GM12873 (cell line): ENCODE data around the gene KIFC3.

ENCODE experiments used
- TF ChIP-seq, protein P1 (sequence below): IDR thresholded peaks from 2 replicates; pipeline ENCODE4 v1.5.1; 2012; ENCODE audit warnings: low read depth, mild to moderate bottlenecking, moderate library complexity, low read length, control low read depth; ENCODE audit not compliant: insufficient read depth; ENCODE audit errors: missing control alignments

KIFC3 gene, protein sequence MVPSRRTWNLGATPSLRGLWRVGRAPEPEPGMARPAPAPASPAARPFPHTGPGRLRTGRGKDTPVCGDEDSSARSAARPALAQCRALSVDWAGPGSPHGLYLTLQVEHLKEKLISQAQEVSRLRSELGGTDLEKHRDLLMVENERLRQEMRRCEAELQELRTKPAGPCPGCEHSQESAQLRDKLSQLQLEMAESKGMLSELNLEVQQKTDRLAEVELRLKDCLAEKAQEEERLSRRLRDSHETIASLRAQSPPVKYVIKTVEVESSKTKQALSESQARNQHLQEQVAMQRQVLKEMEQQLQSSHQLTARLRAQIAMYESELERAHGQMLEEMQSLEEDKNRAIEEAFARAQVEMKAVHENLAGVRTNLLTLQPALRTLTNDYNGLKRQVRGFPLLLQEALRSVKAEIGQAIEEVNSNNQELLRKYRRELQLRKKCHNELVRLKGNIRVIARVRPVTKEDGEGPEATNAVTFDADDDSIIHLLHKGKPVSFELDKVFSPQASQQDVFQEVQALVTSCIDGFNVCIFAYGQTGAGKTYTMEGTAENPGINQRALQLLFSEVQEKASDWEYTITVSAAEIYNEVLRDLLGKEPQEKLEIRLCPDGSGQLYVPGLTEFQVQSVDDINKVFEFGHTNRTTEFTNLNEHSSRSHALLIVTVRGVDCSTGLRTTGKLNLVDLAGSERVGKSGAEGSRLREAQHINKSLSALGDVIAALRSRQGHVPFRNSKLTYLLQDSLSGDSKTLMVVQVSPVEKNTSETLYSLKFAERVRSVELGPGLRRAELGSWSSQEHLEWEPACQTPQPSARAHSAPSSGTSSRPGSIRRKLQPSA

GRCh38 chr16:57802341-57803133, at the start of gene KIFC3:
KIFC3 (minus strand) TSS chr16:57802491; CDS start chr16:57798243, 4,248 bp downstream.
- TF ChIP-seq, protein P1, sequence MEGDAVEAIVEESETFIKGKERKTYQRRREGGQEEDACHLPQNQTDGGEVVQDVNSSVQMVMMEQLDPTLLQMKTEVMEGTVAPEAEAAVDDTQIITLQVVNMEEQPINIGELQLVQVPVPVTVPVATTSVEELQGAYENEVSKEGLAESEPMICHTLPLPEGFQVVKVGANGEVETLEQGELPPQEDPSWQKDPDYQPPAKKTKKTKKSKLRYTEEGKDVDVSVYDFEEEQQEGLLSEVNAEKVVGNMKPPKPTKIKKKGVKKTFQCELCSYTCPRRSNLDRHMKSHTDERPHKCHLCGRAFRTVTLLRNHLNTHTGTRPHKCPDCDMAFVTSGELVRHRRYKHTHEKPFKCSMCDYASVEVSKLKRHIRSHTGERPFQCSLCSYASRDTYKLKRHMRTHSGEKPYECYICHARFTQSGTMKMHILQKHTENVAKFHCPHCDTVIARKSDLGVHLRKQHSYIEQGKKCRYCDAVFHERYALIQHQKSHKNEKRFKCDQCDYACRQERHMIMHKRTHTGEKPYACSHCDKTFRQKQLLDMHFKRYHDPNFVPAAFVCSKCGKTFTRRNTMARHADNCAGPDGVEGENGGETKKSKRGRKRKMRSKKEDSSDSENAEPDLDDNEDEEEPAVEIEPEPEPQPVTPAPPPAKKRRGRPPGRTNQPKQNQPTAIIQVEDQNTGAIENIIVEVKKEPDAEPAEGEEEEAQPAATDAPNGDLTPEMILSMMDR, result no peak

DNA sequence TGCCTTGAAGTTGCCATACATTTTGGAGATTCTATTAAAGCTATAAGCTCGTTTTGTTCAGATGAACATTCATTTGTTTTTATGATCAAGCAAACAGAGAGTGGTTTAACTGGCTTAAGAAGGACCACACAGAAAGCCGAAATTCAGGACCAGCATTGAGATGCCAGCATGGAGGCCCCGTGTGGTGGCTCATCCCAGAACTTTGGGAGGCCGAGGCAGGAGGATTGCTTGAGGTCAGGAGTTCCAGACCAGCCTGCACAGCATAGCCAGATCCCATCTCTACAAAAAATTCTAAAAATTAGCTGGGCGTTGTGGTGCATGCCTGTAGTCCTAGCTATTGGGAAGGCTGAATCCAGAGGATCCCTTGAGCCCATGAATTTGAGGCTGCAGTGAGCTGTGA, 45.9 kb upstream of the KIFC3 start:
- TF ChIP-seq, protein P1, result no peak

DNA sequence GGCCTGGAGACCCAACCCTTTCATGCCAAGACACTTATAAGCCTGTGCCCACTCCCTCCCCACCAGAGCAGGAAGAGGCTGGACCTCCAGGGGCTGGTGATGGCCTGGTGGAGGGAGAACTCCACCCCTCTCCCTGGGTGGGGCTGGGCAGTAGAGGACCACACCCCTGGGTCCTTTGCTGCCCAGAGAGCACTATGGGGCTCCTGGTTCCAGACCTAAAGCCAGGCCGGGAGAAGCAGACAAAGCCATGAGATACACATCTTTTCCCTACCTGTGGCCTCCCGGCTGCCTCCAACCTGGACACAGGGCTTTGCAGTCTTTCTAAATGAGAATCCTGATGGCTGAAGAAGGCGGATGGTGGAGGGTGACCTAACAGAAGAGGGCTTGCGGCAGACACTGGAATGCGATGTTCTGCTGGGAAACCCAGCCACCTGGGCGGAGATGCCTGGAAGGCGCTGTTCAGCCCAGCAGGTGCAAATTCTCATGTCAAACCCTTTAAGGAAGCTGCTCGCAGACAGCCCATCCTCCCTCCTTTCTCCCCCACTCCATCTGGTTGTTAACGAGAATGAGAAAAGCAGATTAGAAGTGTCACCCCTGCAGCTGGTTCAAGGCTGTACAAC, 43.9 kb upstream of the KIFC3 start:
- TF ChIP-seq, protein P1, result no peak

GRCh38 chr16:57845115-57845514, 42.8 kb upstream of the KIFC3 start:
- TF ChIP-seq, protein P1, result no peak

DNA sequence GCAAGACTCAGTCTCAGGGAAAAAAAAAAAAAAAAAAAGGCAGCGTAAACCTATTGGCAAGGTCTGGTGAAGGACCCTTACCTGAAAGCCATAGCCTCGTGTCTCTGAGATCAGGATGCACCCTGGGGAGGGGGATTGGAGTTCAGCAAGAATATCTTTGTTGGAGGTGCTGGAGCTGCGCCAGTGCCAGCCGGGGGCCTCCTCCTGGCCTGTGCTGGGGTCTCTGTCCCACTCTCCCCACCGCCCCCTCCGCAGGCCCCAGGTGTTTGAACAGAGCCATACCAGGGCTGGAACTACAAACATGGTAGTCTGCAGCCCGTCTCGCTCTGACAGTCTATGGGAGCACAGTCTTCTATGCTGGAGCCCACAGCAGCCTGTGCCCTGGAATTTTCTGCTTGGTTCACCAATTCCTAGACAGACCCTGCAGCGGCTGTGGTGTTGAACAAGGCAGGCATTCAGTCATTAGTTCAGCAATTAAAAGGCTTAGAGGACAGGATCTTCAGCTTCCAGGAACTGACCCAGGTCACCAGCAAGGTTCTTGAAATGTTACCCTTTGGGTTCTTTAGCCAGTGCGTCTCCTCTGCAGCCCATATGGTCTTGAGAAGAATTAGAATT, 42.2 kb upstream of the KIFC3 start:
- TF ChIP-seq, protein P1, result no peak

GRCh38 chr16:57843400-57843799, 41.1 kb upstream of the KIFC3 start:
- TF ChIP-seq, protein P1, result no peak
